Measurements from ENCODE around the gene RFTN1. TPM values are rescaled to one million over a fixed set of nuclear protein-coding genes. Genes with fewer than 3 reads are reported as not detected.

Gene RFTN1
- total RNA-seq, 6 experiments from 2014 or later = 15.1 to 36.0 (median 19.8) TPM

GRCh38 chr3:16472593-16472992 is 40.9 kb downstream of the RFTN1 start:
- Histone ChIP-seq H3K27ac (no peak overlapping the region), H3K4me3 (no peak overlapping the region), H3K36me3 (no peaks in the 10 kb centered on the region), H3K27me3 (no peaks in the 10 kb centered on the region), H3K9me3 (peaks cover 0 to 8% (median 0%) of the 10 kb centered on the region in 4 donors), H3K4me1 (peaks cover 0 to 2% (median 0%) of the 10 kb centered on the region in 4 donors)
- TF ChIP-seq CTCF (IDR thresholded peaks at IDR 0.05) (no peak), POLR2A (IDR thresholded peaks at IDR 0.05) (no peak)
- no peak for ATAC-seq
- intact Hi-C loops (cut with DNase I) = no loop called here
- DNase-seq = no peak
- WGBS (ENCODE audit: insufficient coverage, low coverage, low lambda C conversion rate, missing lambda C conversion rate) = 78% methylated on average over 8 of the region's 8 CpGs

- 86% methylated on average over 3 of the region's 3 CpGs for WGBS (ENCODE audit: insufficient coverage, low coverage, low lambda C conversion rate, missing lambda C conversion rate)
- TF ChIP-seq POLR2A (IDR thresholded peaks at IDR 0.05) (no peak), CTCF (IDR thresholded peaks at IDR 0.05) (no peak)
- H3K27ac ChIP-seq = no peak overlapping the region
- H3K36me3 ChIP-seq = no peaks in the 10 kb centered on the region
- no peak for ATAC-seq
- no peak overlapping the region for H3K4me3 ChIP-seq
- no peaks in the 10 kb centered on the region for H3K27me3 ChIP-seq
- H3K4me1 ChIP-seq = peaks cover 0 to 2% (median 0%) of the 10 kb centered on the region in 4 donors
- H3K9me3 ChIP-seq = peaks cover 0 to 8% (median 0%) of the 10 kb centered on the region in 4 donors
- intact Hi-C loops (cut with DNase I) = no loop called here
- no peak for DNase-seq
Measured at GRCh38 chr3:16471897-16472296, 41.6 kb downstream of the RFTN1 start.

- Histone ChIP-seq H3K4me1 (peaks cover 0 to 2% (median 0%) of the 10 kb centered on the region in 4 donors), H3K36me3 (no peaks in the 10 kb centered on the region), H3K4me3 (no peak overlapping the region), H3K27me3 (no peaks in the 10 kb centered on the region), H3K9me3 (peaks cover 0 to 8% (median 0%) of the 10 kb centered on the region in 4 donors), H3K27ac (no peak overlapping the region)
- WGBS (ENCODE audit: insufficient coverage, low coverage, low lambda C conversion rate, missing lambda C conversion rate) = 40% methylated on average over 1 of the region's 1 CpG
- intact Hi-C loops (cut with DNase I) = no loop called here
- TF ChIP-seq CTCF (IDR thresholded peaks at IDR 0.05) (no peak), POLR2A (IDR thresholded peaks at IDR 0.05) (no peak)
- DNase-seq = no peak
- peak in 1 of 4 donors; percentile 38 for ATAC-seq
Measured at GRCh38 chr3:16470590-16470989, 42.9 kb downstream of the RFTN1 start.

GRCh38 chr3:16468336-16469098 is 45.0 kb downstream of the RFTN1 start:
- intact Hi-C loops (cut with DNase I) = no loop called here
- TF ChIP-seq CTCF (IDR thresholded peaks at IDR 0.05) (no peak), POLR2A (IDR thresholded peaks at IDR 0.05) (no peak)
- ATAC-seq = no peak
- no peaks in the 10 kb centered on the region for H3K36me3 ChIP-seq
- peaks cover 0 to 8% (median 0%) of the 10 kb centered on the region in 4 donors for H3K9me3 ChIP-seq
- no peaks in the 10 kb centered on the region for H3K27me3 ChIP-seq
- no peak overlapping the region for H3K27ac ChIP-seq
- DNase-seq = no peak
- WGBS (ENCODE audit: insufficient coverage, low coverage, low lambda C conversion rate, missing lambda C conversion rate) = 66% methylated on average over 6 of the region's 10 CpGs
- H3K4me3 ChIP-seq = no peak overlapping the region
- no peaks in the 10 kb centered on the region for H3K4me1 ChIP-seq
